GM12873 (cell line): ENCODE measurements around the gene ACSM2B.
"Not testable (repeated sequence)": the region's sequence is repeated elsewhere in the genome, so short reads cannot be mapped to it uniquely, and the experiment has no call there.

Experiments
- CTCF ChIP-seq: IDR thresholded peaks from 2 replicates; pipeline ENCODE4 v1.5.1; 2012; ENCODE audit warnings: low read depth, mild to moderate bottlenecking, moderate library complexity, low read length, control low read depth; ENCODE audit not compliant: insufficient read depth; ENCODE audit errors: missing control alignments

The ACSM2B gene, protein sequence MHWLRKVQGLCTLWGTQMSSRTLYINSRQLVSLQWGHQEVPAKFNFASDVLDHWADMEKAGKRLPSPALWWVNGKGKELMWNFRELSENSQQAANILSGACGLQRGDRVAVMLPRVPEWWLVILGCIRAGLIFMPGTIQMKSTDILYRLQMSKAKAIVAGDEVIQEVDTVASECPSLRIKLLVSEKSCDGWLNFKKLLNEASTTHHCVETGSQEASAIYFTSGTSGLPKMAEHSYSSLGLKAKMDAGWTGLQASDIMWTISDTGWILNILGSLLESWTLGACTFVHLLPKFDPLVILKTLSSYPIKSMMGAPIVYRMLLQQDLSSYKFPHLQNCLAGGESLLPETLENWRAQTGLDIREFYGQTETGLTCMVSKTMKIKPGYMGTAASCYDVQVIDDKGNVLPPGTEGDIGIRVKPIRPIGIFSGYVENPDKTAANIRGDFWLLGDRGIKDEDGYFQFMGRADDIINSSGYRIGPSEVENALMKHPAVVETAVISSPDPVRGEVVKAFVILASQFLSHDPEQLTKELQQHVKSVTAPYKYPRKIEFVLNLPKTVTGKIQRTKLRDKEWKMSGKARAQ

DNA sequence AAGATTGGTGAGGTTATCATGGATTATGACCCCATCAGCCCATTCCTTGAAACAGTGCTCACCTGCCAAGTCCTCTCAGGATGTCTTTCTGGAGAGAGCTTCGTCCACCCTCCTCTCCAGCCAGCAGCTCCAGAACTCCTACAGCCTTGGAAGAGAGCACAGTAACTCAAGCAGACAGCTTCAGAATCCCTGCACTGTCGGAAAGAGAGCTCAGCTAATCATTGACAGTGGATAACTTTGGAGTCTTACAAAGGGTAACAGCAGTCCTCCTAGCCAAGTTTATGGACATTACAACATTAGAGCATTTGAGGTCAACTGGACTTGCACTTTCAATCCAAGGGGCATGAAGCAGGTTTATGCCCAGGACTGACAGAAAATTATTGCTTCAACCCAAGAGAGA is at the start of gene ACSM2B:
ACSM2B (minus strand) TSS at position 223 of the 400 bp plus-strand sequence. CDS start 11,522 bp downstream, outside the sequence.
- not testable (repeated sequence) for TF ChIP-seq CTCF

DNA sequence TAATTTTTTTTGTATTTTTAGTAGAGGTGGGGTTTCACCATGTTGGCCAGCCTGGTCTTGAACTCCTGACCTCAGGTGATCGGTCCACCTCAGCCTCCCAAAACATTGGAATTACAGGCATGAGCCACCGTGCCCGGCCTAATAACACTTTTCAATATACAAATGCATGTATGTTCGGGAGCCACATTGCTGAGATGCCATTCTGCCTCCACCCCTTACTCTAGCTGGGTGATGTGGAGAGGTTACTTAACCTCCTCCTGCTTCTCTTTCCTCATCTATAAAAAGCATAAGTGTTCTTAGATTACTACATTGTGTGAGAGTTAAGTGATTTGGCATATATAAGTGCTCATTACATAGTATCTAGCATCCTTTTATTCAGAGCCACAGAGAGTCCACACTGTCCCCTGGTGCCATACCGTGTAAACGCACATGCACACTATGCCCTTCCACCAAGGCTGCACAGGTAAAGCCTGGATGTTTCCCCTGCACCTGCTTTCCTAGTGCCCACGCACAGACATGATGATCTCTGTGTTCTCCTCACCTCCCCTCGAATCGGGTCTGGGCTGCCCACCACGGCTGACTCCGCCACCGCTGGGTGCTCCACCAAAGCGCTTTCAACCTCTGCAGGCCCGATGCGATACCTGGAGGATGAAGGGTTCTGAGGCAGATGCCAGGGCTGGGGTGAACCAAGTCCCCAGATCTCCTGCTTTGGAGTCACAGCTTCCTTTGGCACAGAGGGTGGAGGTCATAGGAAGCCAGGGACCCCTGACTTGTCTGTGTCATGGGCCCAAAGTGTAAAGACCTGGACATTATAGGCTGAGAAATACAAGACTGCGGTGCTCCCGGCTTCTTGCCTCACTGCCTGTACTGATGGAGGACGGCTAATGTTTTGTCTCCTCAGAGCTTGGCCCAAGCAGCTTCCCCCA is 49.0 kb upstream of the ACSM2B start:
- TF ChIP-seq CTCF: no peak

DNA sequence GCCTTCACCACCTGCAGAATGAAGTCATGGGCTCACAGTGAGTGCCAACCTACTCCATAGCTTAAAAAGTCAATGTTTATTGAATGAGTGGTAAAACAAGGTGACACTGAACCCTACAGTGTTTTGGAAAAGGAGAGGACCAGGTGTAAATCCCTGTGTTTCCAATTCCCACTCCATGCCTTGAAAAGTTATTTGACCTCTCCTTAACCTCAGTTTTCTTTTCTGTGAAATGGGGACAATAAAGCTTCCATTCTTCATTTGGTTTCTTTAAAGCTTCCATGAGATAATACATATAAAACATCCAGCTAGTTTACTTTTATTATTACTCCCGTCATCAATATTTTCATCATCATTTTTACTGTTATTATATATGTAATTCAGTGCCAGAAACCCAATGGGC is 48.0 kb upstream of the ACSM2B start:
- TF ChIP-seq CTCF: no peak

- TF ChIP-seq CTCF: no peak
Observed at GRCh38 chr16:20622498-20622870, 46.3 kb upstream of the ACSM2B start.

GRCh38 chr16:20621406-20621805 is 45.2 kb upstream of the ACSM2B start:
- TF ChIP-seq CTCF: no peak

GRCh38 chr16:20620770-20621169 is 44.6 kb upstream of the ACSM2B start:
- no peak for TF ChIP-seq CTCF

- TF ChIP-seq CTCF: no peak
Observed at GRCh38 chr16:20620003-20620402, 43.8 kb upstream of the ACSM2B start.
